ENCODE data around the gene ARHGEF10L. TPM values are rescaled to one million over a fixed set of nuclear protein-coding genes. Genes with fewer than 3 reads are reported as not detected.

Gene ARHGEF10L
- total RNA-seq, 2 donors from 2014 or later: not detected

GRCh38 chr1:17514776-17515175 lies 24.7 kb upstream of the ARHGEF10L start:
- Mint-ChIP-seq H3K9me3 (no peaks in the 10 kb centered on the region), H3K36me3 (no peaks in the 10 kb centered on the region), H3K4me1 (ENCODE audit: low read depth in 2 of 2) (no peaks in the 10 kb centered on the region), H3K4me3 (no peak overlapping the region), H3K27me3 (peaks cover 11 to 13% of the 10 kb centered on the region in 2 donors), H3K27ac (no peak overlapping the region)
- ATAC-seq: no peak
- no peak for DNase-seq (ENCODE audit: low spot score)

GRCh38 chr1:17515902-17516301 lies 23.6 kb upstream of the ARHGEF10L start:
- ATAC-seq (no peak), DNase-seq (ENCODE audit: low spot score) (no peak)
- H3K9me3 Mint-ChIP-seq: no peaks in the 10 kb centered on the region
- H3K4me3 Mint-ChIP-seq: no peak overlapping the region
- peaks cover 11 to 19% of the 10 kb centered on the region in 2 donors for H3K27me3 Mint-ChIP-seq
- H3K36me3 Mint-ChIP-seq: no peaks in the 10 kb centered on the region
- H3K4me1 Mint-ChIP-seq (ENCODE audit: low read depth in 2 of 2): no peaks in the 10 kb centered on the region
- no peak overlapping the region for H3K27ac Mint-ChIP-seq

GRCh38 chr1:17516303-17517214 lies 22.9 kb upstream of the ARHGEF10L start:
- no peaks in the 10 kb centered on the region for H3K36me3 Mint-ChIP-seq
- ATAC-seq: peak in 1 of 2 donors; percentile 34
- H3K27ac Mint-ChIP-seq: no peak overlapping the region
- no peak overlapping the region for H3K4me3 Mint-ChIP-seq
- H3K4me1 Mint-ChIP-seq (ENCODE audit: low read depth in 2 of 2): no peaks in the 10 kb centered on the region
- no peak for DNase-seq (ENCODE audit: low spot score)
- no peaks in the 10 kb centered on the region for H3K9me3 Mint-ChIP-seq
- peaks cover 11 to 19% of the 10 kb centered on the region in 2 donors for H3K27me3 Mint-ChIP-seq

GRCh38 chr1:17520041-17520440 lies 19.5 kb upstream of the ARHGEF10L start:
- Mint-ChIP-seq H3K27ac (no peak overlapping the region), H3K27me3 (peaks cover 11 to 18% of the 10 kb centered on the region in 2 donors)
- no peak for ATAC-seq

GRCh38 chr1:17520473-17521319 lies 18.8 kb upstream of the ARHGEF10L start:
- Mint-ChIP-seq H3K27ac (no peak overlapping the region), H3K4me1 (ENCODE audit: low read depth in 2 of 2) (no peaks in the 10 kb centered on the region), H3K9me3 (no peaks in the 10 kb centered on the region), H3K4me3 (no peak overlapping the region), H3K27me3 (peaks cover 8 to 15% of the 10 kb centered on the region in 2 donors), H3K36me3 (no peaks in the 10 kb centered on the region)
- peak in 1 of 2 donors; percentile 21 for ATAC-seq
- DNase-seq (ENCODE audit: low spot score): no peak

More at GRCh38 chr1:17520041-17520440, 19.5 kb upstream of the ARHGEF10L start:
- Mint-ChIP-seq H3K4me3 (no peak overlapping the region), H3K9me3 (no peaks in the 10 kb centered on the region), H3K36me3 (no peaks in the 10 kb centered on the region), H3K4me1 (ENCODE audit: low read depth in 2 of 2) (no peaks in the 10 kb centered on the region)
- no peak for DNase-seq (ENCODE audit: low spot score)

GRCh38 chr1:17521946-17522612 lies 17.4 kb upstream of the ARHGEF10L start:
- Mint-ChIP-seq H3K9me3 (no peaks in the 10 kb centered on the region), H3K4me1 (ENCODE audit: low read depth in 2 of 2) (no peaks in the 10 kb centered on the region), H3K36me3 (no peaks in the 10 kb centered on the region), H3K27ac (no peak overlapping the region), H3K4me3 (no peak overlapping the region), H3K27me3 (peaks cover under 1 to 15% of the 10 kb centered on the region in 2 donors)
- DNase-seq (ENCODE audit: low spot score) (no peak), ATAC-seq (no peak)

GRCh38 chr1:17523321-17524041 lies 16.0 kb upstream of the ARHGEF10L start:
- Mint-ChIP-seq H3K4me1 (ENCODE audit: low read depth in 2 of 2) (no peaks in the 10 kb centered on the region), H3K27ac (no peak overlapping the region), H3K27me3 (peaks cover 2 to 17% of the 10 kb centered on the region in 2 donors), H3K4me3 (no peak overlapping the region), H3K9me3 (no peaks in the 10 kb centered on the region), H3K36me3 (no peaks in the 10 kb centered on the region)
- DNase-seq (ENCODE audit: low spot score) (no peak), ATAC-seq (no peak)

- H3K27me3 Mint-ChIP-seq: peaks cover 6 to 20% of the 10 kb centered on the region in 2 donors
- no peak overlapping the region for H3K27ac Mint-ChIP-seq
- no peaks in the 10 kb centered on the region for H3K36me3 Mint-ChIP-seq
- no peaks in the 10 kb centered on the region for H3K4me1 Mint-ChIP-seq (ENCODE audit: low read depth in 2 of 2)
- no peak for DNase-seq (ENCODE audit: low spot score)
- no peak overlapping the region for H3K4me3 Mint-ChIP-seq
- no peak for ATAC-seq
- no peaks in the 10 kb centered on the region for H3K9me3 Mint-ChIP-seq
Observed at GRCh38 chr1:17524645-17525044, 14.9 kb upstream of the ARHGEF10L start.

- Mint-ChIP-seq H3K27ac (no peak overlapping the region), H3K36me3 (no peaks in the 10 kb centered on the region), H3K9me3 (no peaks in the 10 kb centered on the region), H3K4me3 (no peak overlapping the region), H3K27me3 (peaks cover 6 to 16% of the 10 kb centered on the region in 2 donors), H3K4me1 (ENCODE audit: low read depth in 2 of 2) (no peaks in the 10 kb centered on the region)
- no peak for DNase-seq (ENCODE audit: low spot score)
- no peak for ATAC-seq
Observed at GRCh38 chr1:17525996-17526686, 13.4 kb upstream of the ARHGEF10L start.

- Mint-ChIP-seq H3K4me3 (no peak overlapping the region), H3K4me1 (ENCODE audit: low read depth in 2 of 2) (no peaks in the 10 kb centered on the region), H3K36me3 (no peaks in the 10 kb centered on the region), H3K27ac (no peak overlapping the region), H3K9me3 (no peaks in the 10 kb centered on the region), H3K27me3 (peaks cover 6 to 12% of the 10 kb centered on the region in 2 donors)
- ATAC-seq: no peak
- no peak for DNase-seq (ENCODE audit: low spot score)
Observed at GRCh38 chr1:17527036-17527914, 12.2 kb upstream of the ARHGEF10L start.

- Mint-ChIP-seq H3K9me3 (no peaks in the 10 kb centered on the region), H3K27me3 (peaks cover 6 to 12% of the 10 kb centered on the region in 2 donors), H3K36me3 (no peaks in the 10 kb centered on the region), H3K4me1 (ENCODE audit: low read depth in 2 of 2) (no peaks in the 10 kb centered on the region), H3K4me3 (no peak overlapping the region), H3K27ac (no peak overlapping the region)
- ATAC-seq (no peak), DNase-seq (ENCODE audit: low spot score) (no peak)
Observed at GRCh38 chr1:17529381-17529780, 10.1 kb upstream of the ARHGEF10L start.

- H3K4me1 Mint-ChIP-seq (ENCODE audit: low read depth in 2 of 2): no peaks in the 10 kb centered on the region
- H3K27me3 Mint-ChIP-seq: peaks cover 14 to 15% of the 10 kb centered on the region in 2 donors
Observed at GRCh38 chr1:17531343-17531681, 8.2 kb upstream of the ARHGEF10L start.

More at GRCh38 chr1:17531343-17531681, 8.2 kb upstream of the ARHGEF10L start:
- no peaks in the 10 kb centered on the region for H3K36me3 Mint-ChIP-seq
- no peak overlapping the region for H3K4me3 Mint-ChIP-seq
- H3K9me3 Mint-ChIP-seq: no peaks in the 10 kb centered on the region
- DNase-seq (ENCODE audit: low spot score) (no peak), ATAC-seq (no peak)
- H3K27ac Mint-ChIP-seq: no peak overlapping the region
